Activated CD8-positive, alpha-beta memory T cell treated with anti-CD3 and anti-CD28 coated beads for 36 hours (primary cell): ENCODE measurements around the gene FES. TPM values are rescaled to one million over a fixed set of nuclear protein-coding genes. Genes with fewer than 3 reads are reported as not detected.
"Not testable (repeated sequence)": the region's sequence is repeated elsewhere in the genome, so short reads cannot be mapped to it uniquely, and the experiment has no call there.

ENCODE experiments used
- CTCF ChIA-PET: fragments of 350-600 bp; sonication (Branson Sonifier 250); formaldehyde crosslinking; loops from one replicate; lab custom pipeline; 2021; ENCODE audit warnings: antibody characterized with exemption; lab: Charles Lee
- POLR2A ChIA-PET: fragments of 350-600 bp; sonication (Branson Sonifier 250); formaldehyde crosslinking; loops from one replicate; lab custom pipeline; 2021; ENCODE audit warnings: antibody characterized with exemption; lab: Charles Lee
- total RNA-seq, 2 experiments: library from RNA; stranded (reverse); gene quantifications; one replicate each; pipeline ENCODE4 v1.2.3, GENCODE V29; 2021

Gene FES
- total RNA-seq, result 1 to 10 TPM; 3.4 to 3.5 TPM

- ChIA-PET CTCF (interaction anchor here (1.2 to 2.7 kb wide), 4 partner anchors 11 to 236 kb away, joined by 7 to 17 read pairs (median 12); no protein-coding TSS in a partner anchor), POLR2A (interaction anchor here (0.9 to 1.2 kb wide), 2 partner anchors 14 to 16 kb away, joined by 3 read pairs; partner anchors contain the start of gene FURIN)
These were observed at the start of gene FES for GRCh38 chr15:90883976-90884718. Gene FES, plus strand, starts transcription at chr15:90884504. Its CDS starts 542 bp downstream, at chr15:90885046.

- CTCF ChIA-PET, result interaction anchor here (0.7 to 1.1 kb wide), 2 partner anchors 21 to 52 kb away, joined by 3 read pairs; no protein-coding TSS in a partner anchor
- POLR2A ChIA-PET, result no interaction called here
These were observed 49.7 kb upstream of the FES start for GRCh38 chr15:90834626-90835025.

- POLR2A ChIA-PET, result interaction anchor here (2.3 kb wide), 1 partner anchor 35 kb away, joined by 12 read pairs; no protein-coding TSS in a partner anchor
- CTCF ChIA-PET, result interaction anchor here (0.6 to 3.9 kb wide), 3 partner anchors 9 to 52 kb away, joined by 3 to 14 read pairs (median 4); no protein-coding TSS in a partner anchor
These were observed 47.9 kb upstream of the FES start for GRCh38 chr15:90836296-90836871.

GRCh38 chr15:90837094-90837493, 47.2 kb upstream of the FES start:
- POLR2A ChIA-PET, result interaction anchor here (0.6 to 2.3 kb wide), 3 partner anchors 19 to 36 kb away, joined by 3 to 12 read pairs (median 3); no protein-coding TSS in a partner anchor
- CTCF ChIA-PET, result interaction anchor here (1.4 to 3.9 kb wide), 2 partner anchors 15 to 49 kb away, joined by 7 to 14 read pairs; no protein-coding TSS in a partner anchor

GRCh38 chr15:90838139-90838538, 46.2 kb upstream of the FES start:
- ChIA-PET POLR2A (interaction anchor here (0.7 to 2.3 kb wide), 3 partner anchors 13 to 33 kb away, joined by 4 to 12 read pairs (median 5); no protein-coding TSS in a partner anchor), CTCF (interaction anchor here (0.5 to 3.9 kb wide), 6 partner anchors 8 to 62 kb away, joined by 3 to 14 read pairs (median 3); no protein-coding TSS in a partner anchor)

- CTCF ChIA-PET, result interaction anchor here (0.5 to 3.9 kb wide), 6 partner anchors 9 to 62 kb away, joined by 3 to 14 read pairs (median 3); no protein-coding TSS in a partner anchor
- POLR2A ChIA-PET, result interaction anchor here (1.0 to 2.3 kb wide), 2 partner anchors 14 to 32 kb away, joined by 4 to 12 read pairs; no protein-coding TSS in a partner anchor
These were observed 45.8 kb upstream of the FES start for GRCh38 chr15:90838544-90838943.

- POLR2A ChIA-PET, result interaction anchor here (0.6 to 1.1 kb wide), 4 partner anchors 11 to 122 kb away, joined by 4 to 13 read pairs (median 4); no protein-coding TSS in a partner anchor
- CTCF ChIA-PET, result interaction anchor here (0.5 to 3.9 kb wide), 2 partner anchors 12 to 153 kb away, joined by 3 to 14 read pairs; no protein-coding TSS in a partner anchor
These were observed 44.9 kb upstream of the FES start for GRCh38 chr15:90839187-90840071.

GRCh38 chr15:90840157-90840855, 44.0 kb upstream of the FES start:
- CTCF ChIA-PET, result interaction anchor here (3.9 kb wide), 1 partner anchor 12 kb away, joined by 14 read pairs; no protein-coding TSS in a partner anchor

GRCh38 chr15:90840954-90841353, 43.4 kb upstream of the FES start:
- ChIA-PET POLR2A (no interaction called here), CTCF (no interaction called here)

More at GRCh38 chr15:90840157-90840855, 44.0 kb upstream of the FES start:
- POLR2A ChIA-PET, result no interaction called here

- ChIA-PET CTCF (interaction anchor here (0.7 to 1.6 kb wide), 4 partner anchors 9 to 42 kb away, joined by 3 to 4 read pairs (median 4); no protein-coding TSS in a partner anchor), POLR2A (no interaction called here)
These were observed 39.6 kb upstream of the FES start for GRCh38 chr15:90844696-90845095.

GRCh38 chr15:90845201-90845949, 38.9 kb upstream of the FES start:
- POLR2A ChIA-PET, result no interaction called here
- CTCF ChIA-PET, result interaction anchor here (0.7 to 1.6 kb wide), 4 partner anchors 9 to 41 kb away, joined by 3 to 4 read pairs (median 4); no protein-coding TSS in a partner anchor

GRCh38 chr15:90849424-90849823, 34.9 kb upstream of the FES start:
- POLR2A ChIA-PET, result interaction anchor here (1.6 kb wide), 1 partner anchor 53 kb away, joined by 6 read pairs; the partner anchor contains the start of gene MAN2A2
- CTCF ChIA-PET, result not testable (repeated sequence)

- POLR2A ChIA-PET, result interaction anchor here (0.6 to 1.6 kb wide), 4 partner anchors 13 to 147 kb away, joined by 4 to 5 read pairs (median 5); no protein-coding TSS in a partner anchor
These were observed 33.2 kb upstream of the FES start for GRCh38 chr15:90851114-90851513.

GRCh38 chr15:90851940-90852339, 32.4 kb upstream of the FES start:
- ChIA-PET CTCF (interaction anchor here (0.5 to 3.4 kb wide), 7 partner anchors 14 to 193 kb away, joined by 3 to 14 read pairs (median 4); no protein-coding TSS in a partner anchor), POLR2A (interaction anchor here (0.7 to 1.7 kb wide), 6 partner anchors 13 to 81 kb away, joined by 4 to 5 read pairs (median 4); partner anchors contain the start of gene HDDC3)

More at GRCh38 chr15:90851114-90851513, 33.2 kb upstream of the FES start:
- CTCF ChIA-PET, result interaction anchor here (1.1 to 3.4 kb wide), 5 partner anchors 13 to 35 kb away, joined by 3 to 14 read pairs (median 3); no protein-coding TSS in a partner anchor

- CTCF ChIA-PET, result interaction anchor here (0.5 to 1.0 kb wide), 3 partner anchors 9 to 20 kb away, joined by 3 read pairs; no protein-coding TSS in a partner anchor
- POLR2A ChIA-PET, result interaction anchor here (0.6 kb wide), 1 partner anchor 40 kb away, joined by 4 read pairs; no protein-coding TSS in a partner anchor
These were observed 29.2 kb upstream of the FES start for GRCh38 chr15:90855139-90855538.

- CTCF ChIA-PET, result no interaction called here
- POLR2A ChIA-PET, result interaction anchor here (0.6 kb wide), 1 partner anchor 30 kb away, joined by 3 read pairs; no protein-coding TSS in a partner anchor
These were observed 27.0 kb upstream of the FES start for GRCh38 chr15:90857337-90857736.
